AG09309 (cell line): ENCODE measurements around the gene ELFN1.

Experiments
- DNase-seq: peaks from one replicate; pipeline ENCODE4 v3.0.0-alpha.2; 2010; ENCODE audit warnings: low read depth
- H3K4me3 ChIP-seq: 2 replicates; pipeline ENCODE4 v1.5.1; 2011; ENCODE audit warnings: mild to moderate bottlenecking, low read depth, low read length, moderate library complexity; ENCODE audit not compliant: control insufficient read depth
- TF ChIP-seq, protein P1 (sequence below): IDR thresholded peaks from 2 replicates; pipeline ENCODE4 v1.5.1; 2011; ENCODE audit warnings: mild to moderate bottlenecking, low read depth, low read length, inconsistent platforms; ENCODE audit not compliant: insufficient read depth, control insufficient read depth; ENCODE audit errors: missing control alignments

ELFN1 gene

DNA sequence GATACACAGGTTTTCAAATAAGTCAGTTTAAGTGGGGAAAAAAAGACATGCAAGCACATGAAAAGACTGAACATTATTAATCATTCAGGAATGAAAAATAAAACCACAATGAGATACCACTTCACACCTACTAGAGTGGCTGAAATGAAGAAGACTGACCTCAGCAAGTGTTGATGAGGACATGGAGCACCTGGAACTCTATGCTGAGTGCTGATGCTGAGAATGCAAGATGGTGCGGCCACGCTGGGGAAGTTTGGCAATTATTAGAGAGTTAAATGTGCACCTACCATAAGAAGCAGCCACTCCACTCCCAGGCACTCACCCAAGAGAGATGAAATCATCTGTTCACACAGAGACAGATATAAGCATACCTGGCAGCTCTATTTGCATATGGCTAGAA is 32.9 kb upstream of the ELFN1 start:
- DNase-seq = no peak
- no peak overlapping the region for H3K4me3 ChIP-seq
- TF ChIP-seq, protein P1, sequence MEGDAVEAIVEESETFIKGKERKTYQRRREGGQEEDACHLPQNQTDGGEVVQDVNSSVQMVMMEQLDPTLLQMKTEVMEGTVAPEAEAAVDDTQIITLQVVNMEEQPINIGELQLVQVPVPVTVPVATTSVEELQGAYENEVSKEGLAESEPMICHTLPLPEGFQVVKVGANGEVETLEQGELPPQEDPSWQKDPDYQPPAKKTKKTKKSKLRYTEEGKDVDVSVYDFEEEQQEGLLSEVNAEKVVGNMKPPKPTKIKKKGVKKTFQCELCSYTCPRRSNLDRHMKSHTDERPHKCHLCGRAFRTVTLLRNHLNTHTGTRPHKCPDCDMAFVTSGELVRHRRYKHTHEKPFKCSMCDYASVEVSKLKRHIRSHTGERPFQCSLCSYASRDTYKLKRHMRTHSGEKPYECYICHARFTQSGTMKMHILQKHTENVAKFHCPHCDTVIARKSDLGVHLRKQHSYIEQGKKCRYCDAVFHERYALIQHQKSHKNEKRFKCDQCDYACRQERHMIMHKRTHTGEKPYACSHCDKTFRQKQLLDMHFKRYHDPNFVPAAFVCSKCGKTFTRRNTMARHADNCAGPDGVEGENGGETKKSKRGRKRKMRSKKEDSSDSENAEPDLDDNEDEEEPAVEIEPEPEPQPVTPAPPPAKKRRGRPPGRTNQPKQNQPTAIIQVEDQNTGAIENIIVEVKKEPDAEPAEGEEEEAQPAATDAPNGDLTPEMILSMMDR = no peak

DNA sequence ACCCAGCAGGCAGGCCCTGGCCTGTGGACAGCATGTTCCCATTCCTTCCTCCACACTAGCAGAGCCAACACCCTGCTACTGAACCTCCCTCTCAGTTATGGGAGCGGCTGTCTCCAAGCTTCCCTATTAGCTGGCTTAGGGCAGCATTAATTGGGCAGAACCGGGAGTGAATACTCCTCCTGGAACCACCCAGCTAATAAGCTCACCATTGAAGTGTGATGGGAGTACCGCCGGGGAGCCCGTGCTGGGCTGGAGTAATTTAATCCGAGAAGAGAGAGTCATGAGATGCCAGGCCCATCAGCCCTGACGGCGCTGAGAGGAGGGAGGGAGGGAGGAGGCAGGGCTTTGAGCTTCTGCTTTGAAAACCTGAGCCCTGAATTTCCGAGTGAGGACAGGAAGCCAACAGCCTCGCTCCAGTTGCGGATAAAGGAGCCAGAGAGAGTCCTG is 31.8 kb upstream of the ELFN1 start:
- no peak overlapping the region for H3K4me3 ChIP-seq
- no peak for DNase-seq
- TF ChIP-seq, protein P1 = no peak

DNA sequence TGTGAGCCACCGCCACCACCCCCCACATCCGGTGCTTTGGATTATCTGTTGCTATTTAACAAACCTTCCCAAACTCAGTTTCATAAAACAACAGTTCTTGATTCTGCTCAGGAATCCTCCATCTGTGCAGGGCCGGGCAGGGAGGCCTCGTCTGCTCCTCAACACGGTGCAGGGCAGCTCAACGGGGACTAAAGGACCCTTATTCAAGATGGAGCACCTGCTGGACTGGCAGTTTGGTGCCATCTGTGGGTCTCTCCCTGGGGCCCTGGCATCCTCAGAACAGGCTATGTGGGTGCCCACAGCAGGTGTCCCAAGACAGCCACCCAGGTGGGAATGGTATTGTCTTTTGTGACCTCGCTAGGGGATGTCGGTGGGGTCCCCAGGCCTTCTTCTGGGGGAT is 31.0 kb upstream of the ELFN1 start:
- TF ChIP-seq, protein P1 = no peak
- DNase-seq = no peak

DNA sequence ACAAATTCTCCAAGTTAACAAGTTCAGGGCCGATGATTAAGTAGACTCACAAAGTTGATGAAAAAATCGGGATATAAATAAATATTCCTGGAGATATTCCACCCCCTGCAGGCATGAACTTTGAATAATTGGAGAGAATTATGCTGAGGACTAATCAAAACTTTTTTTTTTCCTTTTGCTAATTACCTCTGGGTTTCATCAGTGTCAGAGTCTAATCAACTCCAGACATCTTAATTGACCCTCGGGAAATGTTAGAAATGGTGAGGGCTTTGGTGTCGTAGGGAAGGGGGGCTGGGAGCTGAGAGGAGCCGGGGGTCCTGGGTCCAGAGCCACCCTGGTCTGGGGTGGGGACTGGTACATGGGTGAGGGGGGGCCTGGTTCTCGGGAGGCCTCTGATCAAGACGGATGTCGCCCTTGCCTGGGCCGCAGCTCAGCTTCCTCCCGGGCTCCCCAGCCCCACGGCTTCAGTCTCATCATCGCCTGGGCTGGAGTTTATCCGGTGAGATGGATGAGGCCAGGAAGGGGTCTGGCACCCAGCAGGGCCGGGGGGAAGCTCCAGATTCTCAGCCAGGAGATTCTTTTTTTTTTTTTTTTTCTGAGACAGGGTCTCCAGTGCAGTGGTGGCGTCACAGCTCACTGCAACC is 30.4 kb upstream of the ELFN1 start:
- no peak overlapping the region for H3K4me3 ChIP-seq
- DNase-seq = no peak
- TF ChIP-seq, protein P1 = no peak

More for the DNA sequence above, 31.0 kb upstream of the ELFN1 start:
- no peak overlapping the region for H3K4me3 ChIP-seq

DNA sequence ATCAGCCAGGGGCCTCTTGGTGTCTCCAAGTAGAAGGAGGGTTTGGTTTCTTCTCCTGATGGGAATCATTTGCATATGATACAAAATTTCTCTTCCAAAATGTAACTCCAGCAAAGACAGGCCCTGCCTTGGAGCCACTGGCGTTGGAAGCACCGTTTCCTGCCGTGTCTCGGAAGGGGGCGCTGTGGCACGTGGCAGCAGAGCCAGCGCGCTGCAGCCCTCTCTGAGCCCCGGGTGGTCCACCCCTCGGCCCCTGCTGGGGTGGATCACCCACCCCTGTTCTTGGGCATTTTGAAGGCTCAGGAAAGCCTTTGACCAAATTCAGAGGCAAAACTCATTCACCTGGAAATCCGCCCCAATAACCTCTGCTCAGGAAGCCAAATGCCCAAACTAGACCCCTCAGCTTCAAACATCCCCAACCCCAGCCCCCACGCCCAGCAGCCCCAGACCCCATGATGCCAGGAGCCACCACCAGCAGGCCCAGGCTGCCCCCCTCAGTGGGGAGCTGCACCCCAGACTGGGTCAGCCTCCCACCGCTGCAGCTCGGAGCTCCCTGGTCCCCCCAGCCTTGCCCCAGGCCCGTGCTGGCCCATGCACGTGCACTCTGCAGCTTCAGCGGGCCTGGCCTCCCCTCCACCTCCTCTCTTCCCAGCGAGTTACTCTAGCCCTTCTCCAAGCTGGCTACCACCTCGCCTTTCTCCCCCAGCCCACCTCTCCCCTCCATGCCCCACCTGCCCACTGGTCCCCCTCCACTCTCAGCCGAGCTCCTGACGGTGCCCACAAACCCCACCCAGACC is 29.5 kb upstream of the ELFN1 start:
- TF ChIP-seq, protein P1 = peak; percentile 21
- H3K4me3 ChIP-seq = no peak overlapping the region
- DNase-seq = no peak

DNA sequence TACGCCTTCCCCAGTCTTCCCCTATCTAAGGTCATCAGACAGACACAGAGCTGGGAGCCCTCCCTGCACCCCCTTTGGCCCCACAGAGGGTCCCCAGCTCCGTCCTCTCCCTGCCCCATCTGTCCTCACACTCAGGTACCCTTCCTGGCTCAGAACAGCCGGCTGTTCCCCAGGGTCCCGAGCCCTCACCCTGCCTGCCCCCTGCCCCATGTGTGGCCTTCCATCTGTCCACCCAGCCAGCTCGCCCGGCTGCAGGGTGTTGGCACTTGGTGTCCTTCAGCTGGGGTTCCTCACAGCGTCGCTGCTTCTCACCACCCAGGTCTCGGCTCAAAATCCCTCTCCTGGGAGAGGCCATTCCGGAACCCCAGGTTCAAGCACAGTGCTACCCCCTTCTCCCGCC is 28.9 kb upstream of the ELFN1 start:
- DNase-seq = no peak
- no peak overlapping the region for H3K4me3 ChIP-seq
- TF ChIP-seq, protein P1 = no peak
